ENCODE results near the gene NDFIP1. TPM values are rescaled to one million over a fixed set of nuclear protein-coding genes. Genes with fewer than 3 reads are reported as not detected.

Gene NDFIP1
- total RNA-seq, 1 experiment from 2014 or later, result 58.0 TPM

DNA sequence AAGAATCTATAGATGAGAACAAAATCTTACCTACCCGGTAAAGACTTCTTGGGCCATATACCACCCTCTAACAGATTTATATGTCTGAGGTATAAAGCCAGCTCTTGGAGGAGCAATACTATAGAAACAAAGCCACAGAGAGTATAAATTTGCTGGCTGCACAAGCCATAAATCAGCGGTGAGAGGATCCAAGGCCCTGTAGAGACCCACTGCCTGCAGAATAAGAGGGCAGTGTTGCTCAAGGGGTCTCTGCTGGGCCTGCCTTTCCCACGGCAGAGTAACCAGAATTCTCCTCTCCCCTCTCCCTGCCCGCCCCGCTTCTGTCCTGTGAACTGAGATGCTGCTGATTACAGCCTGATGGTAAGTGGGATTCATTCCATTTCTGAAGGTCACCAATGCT lies 89.2 kb downstream of the NDFIP1 start:
- no peaks in the 10 kb centered on the region for H3K36me3 Mint-ChIP-seq (ENCODE audit: insufficient read depth, unreplicated experiment)
- no peak for DNase-seq
- CTCF ChIA-PET, result no interaction called here
- no peaks in the 10 kb centered on the region for H3K9me3 Mint-ChIP-seq (ENCODE audit: low read depth, unreplicated experiment)
- intact Hi-C loops (cut with micrococcal nuclease; ENCODE audit: unreplicated experiment), result no loop called here
- peaks cover 26% of the 10 kb centered on the region for H3K27me3 Mint-ChIP-seq (ENCODE audit: unreplicated experiment)
- no peaks in the 10 kb centered on the region for H3K4me1 Mint-ChIP-seq (ENCODE audit: low read depth, unreplicated experiment)
- TF ChIP-seq, protein P1, sequence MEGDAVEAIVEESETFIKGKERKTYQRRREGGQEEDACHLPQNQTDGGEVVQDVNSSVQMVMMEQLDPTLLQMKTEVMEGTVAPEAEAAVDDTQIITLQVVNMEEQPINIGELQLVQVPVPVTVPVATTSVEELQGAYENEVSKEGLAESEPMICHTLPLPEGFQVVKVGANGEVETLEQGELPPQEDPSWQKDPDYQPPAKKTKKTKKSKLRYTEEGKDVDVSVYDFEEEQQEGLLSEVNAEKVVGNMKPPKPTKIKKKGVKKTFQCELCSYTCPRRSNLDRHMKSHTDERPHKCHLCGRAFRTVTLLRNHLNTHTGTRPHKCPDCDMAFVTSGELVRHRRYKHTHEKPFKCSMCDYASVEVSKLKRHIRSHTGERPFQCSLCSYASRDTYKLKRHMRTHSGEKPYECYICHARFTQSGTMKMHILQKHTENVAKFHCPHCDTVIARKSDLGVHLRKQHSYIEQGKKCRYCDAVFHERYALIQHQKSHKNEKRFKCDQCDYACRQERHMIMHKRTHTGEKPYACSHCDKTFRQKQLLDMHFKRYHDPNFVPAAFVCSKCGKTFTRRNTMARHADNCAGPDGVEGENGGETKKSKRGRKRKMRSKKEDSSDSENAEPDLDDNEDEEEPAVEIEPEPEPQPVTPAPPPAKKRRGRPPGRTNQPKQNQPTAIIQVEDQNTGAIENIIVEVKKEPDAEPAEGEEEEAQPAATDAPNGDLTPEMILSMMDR (IDR thresholded peaks at IDR 0.05; ENCODE audit: unreplicated experiment), result no peak
- BruUV-seq (replicated peaks), result no TSS peak
- no peak overlapping the region for H3K4me3 Mint-ChIP-seq (ENCODE audit: low read depth, unreplicated experiment)
- no peak overlapping the region for H3K27ac Mint-ChIP-seq (ENCODE audit: unreplicated experiment)

DNA sequence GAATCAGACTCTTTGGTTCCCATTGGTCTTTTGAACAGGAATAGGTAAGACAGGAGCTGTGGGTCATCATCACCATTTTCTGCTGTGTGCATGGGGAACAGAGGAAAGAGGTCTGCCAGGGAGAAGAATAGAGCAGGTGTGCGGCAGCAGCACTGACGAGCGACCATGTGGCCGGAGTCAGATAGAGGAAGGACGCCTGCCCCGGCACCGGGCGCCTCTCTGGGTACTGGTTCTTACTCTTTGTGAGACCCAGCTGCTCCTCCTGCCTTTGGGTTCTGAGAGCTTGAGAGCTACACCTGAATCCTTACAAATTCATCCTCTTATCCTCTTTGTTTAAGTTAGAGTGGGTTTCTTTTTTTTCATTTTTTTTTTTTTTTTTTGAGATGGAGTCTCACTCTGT lies 90.8 kb downstream of the NDFIP1 start:
- no peak for DNase-seq
- CTCF ChIA-PET, result interaction anchor here (0.7 kb wide), 1 partner anchor 24 kb away, joined by 4 read pairs; no protein-coding TSS in a partner anchor
- no TSS peak for BruUV-seq (replicated peaks)
- no peaks in the 10 kb centered on the region for H3K36me3 Mint-ChIP-seq (ENCODE audit: insufficient read depth, unreplicated experiment)
- no peak overlapping the region for H3K4me3 Mint-ChIP-seq (ENCODE audit: low read depth, unreplicated experiment)
- intact Hi-C loops (cut with micrococcal nuclease; ENCODE audit: unreplicated experiment), result no loop called here
- no peaks in the 10 kb centered on the region for H3K4me1 Mint-ChIP-seq (ENCODE audit: low read depth, unreplicated experiment)
- TF ChIP-seq, protein P1 (IDR thresholded peaks at IDR 0.05; ENCODE audit: unreplicated experiment), result no peak
- no peaks in the 10 kb centered on the region for H3K9me3 Mint-ChIP-seq (ENCODE audit: low read depth, unreplicated experiment)
- H3K27ac Mint-ChIP-seq (ENCODE audit: unreplicated experiment), result no peak overlapping the region
- H3K27me3 Mint-ChIP-seq (ENCODE audit: unreplicated experiment), result peaks cover 42% of the 10 kb centered on the region

DNA sequence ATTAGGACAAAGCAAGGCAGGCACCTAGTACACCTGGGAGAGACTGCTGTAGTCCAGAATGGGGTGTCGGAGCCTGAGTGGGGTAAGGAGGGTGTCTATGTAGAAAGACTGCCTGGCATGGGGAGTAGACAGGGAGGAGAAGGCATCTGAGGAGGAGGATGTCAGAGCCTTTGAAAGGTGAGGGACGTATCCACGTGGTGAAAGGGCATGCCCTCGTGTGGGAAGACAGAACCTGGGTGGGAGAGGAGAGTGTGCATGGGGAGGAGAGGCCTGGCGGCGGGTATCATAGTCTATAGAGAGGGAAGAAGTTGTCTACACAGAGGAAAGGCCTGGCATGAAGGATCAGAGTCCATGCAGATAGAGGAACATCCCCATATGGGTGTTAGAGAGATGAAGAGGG lies 91.8 kb downstream of the NDFIP1 start:
- no peaks in the 10 kb centered on the region for H3K9me3 Mint-ChIP-seq (ENCODE audit: low read depth, unreplicated experiment)

DNA sequence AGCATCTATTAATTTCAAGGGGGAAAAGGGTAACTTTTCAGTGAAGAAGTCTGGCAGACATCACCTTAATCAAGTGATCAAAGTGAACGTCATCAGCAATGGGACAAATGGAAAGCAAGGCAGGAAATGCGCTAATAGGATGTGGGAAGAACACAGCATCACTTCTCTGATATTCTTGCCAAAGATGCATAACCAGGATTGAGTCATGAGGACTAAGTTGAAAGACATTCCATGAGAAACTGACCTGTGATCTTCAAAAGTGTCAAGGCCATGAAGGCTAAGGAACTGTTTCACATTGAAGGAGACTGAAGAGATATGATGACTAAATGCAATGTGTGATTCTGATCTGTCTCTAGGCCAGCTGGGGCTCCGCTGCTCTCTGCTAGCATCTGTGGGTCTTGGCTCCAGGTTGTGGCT lies 92.9 kb downstream of the NDFIP1 start:
- BruUV-seq (replicated peaks), result no TSS peak
- Mint-ChIP-seq H3K9me3 (ENCODE audit: low read depth, unreplicated experiment) (no peaks in the 10 kb centered on the region), H3K27ac (ENCODE audit: unreplicated experiment) (no peak overlapping the region), H3K4me1 (ENCODE audit: low read depth, unreplicated experiment) (no peaks in the 10 kb centered on the region), H3K4me3 (ENCODE audit: low read depth, unreplicated experiment) (no peak overlapping the region), H3K36me3 (ENCODE audit: insufficient read depth, unreplicated experiment) (no peaks in the 10 kb centered on the region), H3K27me3 (ENCODE audit: unreplicated experiment) (peaks cover 63% of the 10 kb centered on the region)
- CTCF ChIA-PET, result no interaction called here
- no peak for DNase-seq
- intact Hi-C loops (cut with micrococcal nuclease; ENCODE audit: unreplicated experiment), result no loop called here
- TF ChIP-seq, protein P1 (IDR thresholded peaks at IDR 0.05; ENCODE audit: unreplicated experiment), result no peak

More for the DNA sequence above, 91.8 kb downstream of the NDFIP1 start:
- CTCF ChIA-PET, result no interaction called here
- H3K27ac Mint-ChIP-seq (ENCODE audit: unreplicated experiment), result no peak overlapping the region
- no TSS peak for BruUV-seq (replicated peaks)
- H3K4me1 Mint-ChIP-seq (ENCODE audit: low read depth, unreplicated experiment), result no peaks in the 10 kb centered on the region
- intact Hi-C loops (cut with micrococcal nuclease; ENCODE audit: unreplicated experiment), result no loop called here
- no peak for DNase-seq
- H3K36me3 Mint-ChIP-seq (ENCODE audit: insufficient read depth, unreplicated experiment), result no peaks in the 10 kb centered on the region
- H3K27me3 Mint-ChIP-seq (ENCODE audit: unreplicated experiment), result peaks cover 52% of the 10 kb centered on the region
- no peak overlapping the region for H3K4me3 Mint-ChIP-seq (ENCODE audit: low read depth, unreplicated experiment)
- TF ChIP-seq, protein P1 (IDR thresholded peaks at IDR 0.05; ENCODE audit: unreplicated experiment), result no peak
